GM23248 (cell line): Measurements from ENCODE around the gene TSEN54.

ENCODE experiments used
- EZH2 ChIP-seq: fragments of 200-600 bp; sonication (generic); IDR thresholded peaks from 2 replicates; pipeline ENCODE4 v1.6.1; 2018; ENCODE audit warnings: antibody characterized with exemption, mild to moderate bottlenecking; ENCODE audit not compliant: insufficient read depth, poor library complexity, severe bottlenecking
- EZH2phosphoT487 ChIP-seq: fragments of 200-600 bp; sonication (generic); IDR thresholded peaks from 2 replicates; pipeline ENCODE4 v1.6.1; 2018; ENCODE audit warnings: antibody characterized with exemption, moderate library complexity, mild to moderate bottlenecking, low read depth; ENCODE audit not compliant: insufficient read depth

- TF ChIP-seq EZH2 (no peak), EZH2phosphoT487 (no peak)
Measured at GRCh38 chr17:75480281-75480680, 36.0 kb upstream of the TSEN54 start.
